ENCODE data around the gene CDR2L. TPM values are rescaled to one million over a fixed set of nuclear protein-coding genes. Genes with fewer than 3 reads are reported as not detected.
"Not testable (repeated sequence)": the region's sequence is repeated elsewhere in the genome, so short reads cannot be mapped to it uniquely, and the experiment has no call there.

The CDR2L gene
- total and polyA plus RNA-seq, 12 donors = 1.2 to 17.9 (median 9.5) TPM

DNA sequence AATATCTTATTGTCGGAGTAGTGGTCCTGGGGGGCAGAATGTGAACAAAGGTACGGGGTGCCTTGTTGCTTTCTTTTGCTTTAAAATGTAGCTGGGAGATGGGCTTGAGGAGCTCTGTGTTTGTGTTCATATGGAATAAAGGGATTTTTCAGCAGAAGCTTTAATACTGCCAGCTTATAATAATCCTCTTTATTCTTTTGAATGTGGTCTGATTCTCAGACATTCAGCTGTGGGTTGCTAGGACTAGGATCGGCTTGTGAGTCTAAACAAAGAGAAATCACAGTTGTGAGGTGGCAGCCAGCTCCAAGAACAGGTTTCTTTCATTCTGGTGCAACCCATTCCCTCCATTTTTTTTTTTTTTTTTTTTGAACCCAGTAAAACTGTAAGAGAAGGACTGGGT, 32.3 kb downstream of the CDR2L start:
- intact Hi-C loops (cut with DNase I) = no loop called here
- no peaks in the 10 kb centered on the region for H3K27me3 ChIP-seq
- H3K4me1 ChIP-seq (replicated peaks in 1 of 2) = no peaks in the 10 kb centered on the region
- no peak overlapping the region for H3K27ac ChIP-seq
- 90 to 97% (median 94%) methylated on average over 3 of the region's 3 CpGs for WGBS, 4 donors
- H3K4me3 ChIP-seq = no peak overlapping the region
- no peaks in the 10 kb centered on the region for H3K9me3 ChIP-seq (replicated peaks in 1 of 3)
- no peak for DNase-seq
- TF ChIP-seq CTCF (IDR thresholded peaks at IDR 0.05) (no peak), POLR2A (IDR thresholded peaks at IDR 0.05) (no peak)
- H3K36me3 ChIP-seq (replicated peaks in 1 of 2) = peaks cover 0 to 28% of the 10 kb centered on the region in 2 donors

DNA sequence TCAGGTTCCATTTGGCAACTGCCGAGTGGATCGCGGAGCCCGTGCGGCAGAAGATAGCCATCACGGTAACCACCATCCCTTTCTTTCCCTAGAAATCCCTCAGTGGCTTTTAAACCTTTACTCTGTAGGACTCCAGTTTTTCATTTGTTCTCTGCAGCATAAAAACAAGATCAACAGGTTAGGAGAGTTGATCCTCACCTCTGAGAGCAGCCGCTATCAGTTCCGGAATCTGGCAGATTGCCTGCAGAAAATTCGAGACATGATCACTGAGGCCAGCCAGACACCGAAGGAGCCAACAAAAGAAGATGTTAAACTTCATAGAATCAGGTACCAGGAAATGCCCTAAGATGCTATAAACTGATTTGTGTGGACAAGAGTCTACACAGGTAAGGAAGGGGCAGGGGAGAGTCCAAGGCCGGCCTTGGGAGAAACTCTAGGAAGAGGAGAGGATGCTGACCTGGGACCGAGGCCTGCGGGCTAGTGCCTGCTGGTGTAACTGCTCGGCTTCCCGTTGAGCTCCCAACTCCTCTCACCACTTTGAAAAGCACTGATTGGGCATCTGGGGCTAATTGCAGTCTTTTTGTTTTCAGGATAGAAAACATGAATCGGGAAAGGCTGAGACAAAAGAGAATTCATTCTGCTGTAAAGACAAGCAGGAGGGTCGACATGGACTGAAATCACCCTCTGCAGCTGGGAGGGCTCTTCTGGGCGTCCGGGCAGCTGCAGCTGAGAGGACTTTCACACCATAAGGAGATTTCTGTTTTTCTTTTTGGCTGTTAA, 33.1 kb downstream of the CDR2L start:
- H3K9me3 ChIP-seq (replicated peaks in 1 of 3) = no peaks in the 10 kb centered on the region
- H3K4me3 ChIP-seq = no peak overlapping the region
- TF ChIP-seq CTCF (IDR thresholded peaks at IDR 0.05) (no peak), POLR2A (IDR thresholded peaks at IDR 0.05) (no peak)
- intact Hi-C loops (cut with DNase I) = no loop called here
- peaks cover 0 to 28% of the 10 kb centered on the region in 2 donors for H3K36me3 ChIP-seq (replicated peaks in 1 of 2)
- no peak overlapping the region for H3K27ac ChIP-seq
- H3K4me1 ChIP-seq (replicated peaks in 1 of 2) = no peaks in the 10 kb centered on the region
- no peaks in the 10 kb centered on the region for H3K27me3 ChIP-seq
- 90 to 93% (median 91%) methylated on average over 19 of the region's 19 CpGs for WGBS, 4 donors
- DNase-seq = no peak

DNA sequence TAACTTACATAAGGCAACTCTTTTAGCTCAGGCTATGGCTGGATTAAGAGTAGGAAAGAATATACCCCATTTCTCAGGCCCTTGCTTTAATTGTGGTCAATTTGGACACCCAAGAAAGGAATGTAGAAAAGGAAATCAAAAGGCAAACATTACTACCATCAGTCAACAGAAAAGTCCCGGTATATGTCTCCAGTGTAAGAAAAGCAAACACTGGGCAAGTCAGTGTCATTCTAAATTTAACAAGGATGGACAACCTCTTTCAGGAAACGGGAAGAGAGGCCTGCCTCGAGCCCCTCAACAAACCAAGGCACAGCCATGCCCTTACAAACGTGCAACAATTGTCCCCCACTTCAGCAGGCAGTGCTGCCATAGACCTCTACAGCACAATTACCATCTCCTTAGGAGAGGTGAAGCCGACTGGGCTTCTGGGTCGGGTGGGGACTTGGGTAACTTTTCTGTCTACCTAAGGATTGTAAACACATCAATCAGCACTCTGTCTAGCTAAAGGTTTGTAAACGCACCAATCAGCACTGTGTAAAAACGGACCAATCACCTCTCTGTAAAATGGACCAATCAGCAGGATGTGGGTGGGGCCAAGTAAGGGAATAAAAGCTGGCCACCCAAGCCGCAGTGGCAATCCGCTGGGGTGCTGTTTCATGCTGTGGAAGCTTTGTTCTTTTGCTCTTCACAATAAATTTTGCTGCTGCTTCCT, 37.4 kb downstream of the CDR2L start:
- WGBS, 4 donors = 84 to 89% (median 87%) methylated on average over 10 of the region's 10 CpGs
- Histone ChIP-seq H3K27ac (no peak overlapping the region), H3K4me1 (replicated peaks in 1 of 2) (no peaks in the 10 kb centered on the region), H3K4me3 (no peak overlapping the region), H3K36me3 (replicated peaks in 1 of 2) (peaks cover 0 to 25% of the 10 kb centered on the region in 2 donors), H3K9me3 (replicated peaks in 1 of 3) (no peaks in the 10 kb centered on the region), H3K27me3 (no peaks in the 10 kb centered on the region)
- TF ChIP-seq POLR2A (IDR thresholded peaks at IDR 0.05) = no peak
- TF ChIP-seq CTCF (IDR thresholded peaks at IDR 0.05) = no peak
- intact Hi-C loops (cut with DNase I) = no loop called here
- DNase-seq = no peak

- intact Hi-C loops (cut with DNase I); H3K9me3 ChIP-seq (replicated peaks in 1 of 3); H3K4me1 ChIP-seq (replicated peaks in 1 of 2); DNase-seq; H3K27ac ChIP-seq; H3K4me3 ChIP-seq; H3K27me3 ChIP-seq: not testable (repeated sequence)
- H3K36me3 ChIP-seq (replicated peaks in 1 of 2) = peaks cover 0 to 22% of the 10 kb centered on the region in 2 donors
- WGBS, 4 donors = 80 to 92% (median 82%) methylated on average over 9 of the region's 9 CpGs
Measured at GRCh38 chr17:75025398-75025734, 37.9 kb downstream of the CDR2L start.

- H3K36me3 ChIP-seq (replicated peaks in 1 of 2); intact Hi-C loops (cut with DNase I): not testable (repeated sequence)
- 67 to 83% (median 70%) methylated on average over 2 of the region's 2 CpGs for WGBS, 4 donors
Measured at GRCh38 chr17:75026650-75027049, 39.2 kb downstream of the CDR2L start.

More at GRCh38 chr17:75026650-75027049, 39.2 kb downstream of the CDR2L start:
- DNase-seq; H3K9me3 ChIP-seq (replicated peaks in 1 of 3); H3K27me3 ChIP-seq; H3K4me1 ChIP-seq (replicated peaks in 1 of 2); H3K4me3 ChIP-seq; H3K27ac ChIP-seq: not testable (repeated sequence)

Data from adrenal gland (tissue), 12 donors.